IMR-90 (cell line): ENCODE measurements around the gene EMD. TPM values are rescaled to one million over a fixed set of nuclear protein-coding genes. Genes with fewer than 3 reads are reported as not detected.

ENCODE experiments used
- ATAC-seq: fragments of 200-7000 bp; cut with Tn5 transposase; 2 replicates; pipeline ENCODE4 v1.9.1; 2020; ENCODE audit warnings: low read depth, mild to moderate bottlenecking, moderate library complexity
- BruUV-seq: library from RNA; stranded (reverse); fragments of 400-500 nt; replicated peaks from 2 replicates; lab custom pipeline; 2021; lab: Mats Ljungman, UMichigan
- CTCF ChIA-PET: fragments of 300-600 bp; formaldehyde crosslinking; extraction: SDS; loops from one replicate; lab custom pipeline; 2021; ENCODE audit warnings: antibody characterized with exemption; lab: Yijun Ruan, JAX
- POLR2A ChIA-PET: fragments of 300-600 bp; sonication (Branson Sonifier 250); formaldehyde crosslinking; loops from one replicate; lab custom pipeline; 2022; ENCODE audit warnings: antibody characterized with exemption; ENCODE audit not compliant: unreplicated experiment; lab: Charles Lee
- DNase-seq: peaks from one replicate; pipeline ENCODE4 v3.0.0; 2013
- H2AFZ ChIP-seq: replicated peaks from 2 replicates; pipeline ENCODE3; 2013; ENCODE audit warnings: low read length, mild to moderate bottlenecking; ENCODE audit not compliant: poor library complexity
- H2AK5ac ChIP-seq: 2 replicates; pipeline ENCODE4 v1.6.1; 2013; ENCODE audit warnings: low read depth, low read length, inconsistent platforms
- H2AK9ac ChIP-seq: replicated peaks from 2 replicates; pipeline ENCODE3; 2013; ENCODE audit warnings: mild to moderate bottlenecking, low read depth, low read length, moderate library complexity; ENCODE audit not compliant: poor library complexity
- H2BK120ac ChIP-seq: 2 replicates; pipeline ENCODE4 v1.6.1; 2013; ENCODE audit warnings: low read depth, low read length, inconsistent platforms
- H2BK15ac ChIP-seq: 3 replicates; pipeline ENCODE4 v1.6.1; 2013; ENCODE audit warnings: low read depth, low read length, inconsistent platforms
- H2BK20ac ChIP-seq: 2 replicates; pipeline ENCODE4 v1.6.1; 2013; ENCODE audit warnings: low read depth, mild to moderate bottlenecking, inconsistent platforms, low read length, moderate library complexity
- H2BK5ac ChIP-seq: 2 replicates; pipeline ENCODE4 v1.6.1; 2013; ENCODE audit warnings: mild to moderate bottlenecking, low read depth, low read length, inconsistent platforms; ENCODE audit not compliant: poor library complexity, severe bottlenecking
- H3K14ac ChIP-seq: replicated peaks from 2 replicates; pipeline ENCODE4 v1.6.1; 2013; ENCODE audit warnings: low read depth, low read length, inconsistent platforms
- H3K18ac ChIP-seq: 2 replicates; pipeline ENCODE4 v1.6.1; 2013; ENCODE audit warnings: low read depth, low read length, control low read depth
- H3K23ac ChIP-seq: 2 replicates; pipeline ENCODE4 v1.6.1; 2013; ENCODE audit warnings: low read depth, low read length, inconsistent platforms
- H3K27ac ChIP-seq: 2 replicates; pipeline ENCODE4 v1.5.1; 2013; ENCODE audit warnings: mild to moderate bottlenecking, control low read depth, low read length; ENCODE audit not compliant: insufficient read depth
- H3K27me3 ChIP-seq: 2 replicates; pipeline ENCODE4 v1.6.1; 2013; ENCODE audit warnings: low read length; ENCODE audit not compliant: control insufficient read depth, insufficient read depth
- H3K36me3 ChIP-seq: 2 replicates; pipeline ENCODE4 v1.6.1; 2013; ENCODE audit warnings: low read length, mixed read lengths; ENCODE audit not compliant: control insufficient read depth, insufficient read depth
- H3K4ac ChIP-seq: 2 replicates; pipeline ENCODE4 v1.6.1; 2013; ENCODE audit warnings: low read depth, low read length, inconsistent platforms
- H3K4me1 ChIP-seq: 2 replicates; pipeline ENCODE4 v1.6.1; 2013; ENCODE audit warnings: low read length, mixed read lengths; ENCODE audit not compliant: control insufficient read depth, insufficient read depth
- H3K4me2 ChIP-seq: 2 replicates; pipeline ENCODE4 v1.6.1; 2013; ENCODE audit warnings: low read depth, mild to moderate bottlenecking, control low read depth, low read length, moderate library complexity
- H3K4me3 ChIP-seq: 2 replicates; pipeline ENCODE4 v1.5.1; 2013; ENCODE audit warnings: low read depth, mild to moderate bottlenecking, control low read depth, low read length, moderate library complexity; ENCODE audit not compliant: insufficient read depth
- H3K56ac ChIP-seq: 2 replicates; pipeline ENCODE4 v1.6.1; 2013; ENCODE audit warnings: low read length, inconsistent platforms; ENCODE audit not compliant: insufficient read depth; ENCODE audit errors: extremely low read depth
- H3K79me1 ChIP-seq, 2 experiments: 2 replicates each; pipeline ENCODE4 v1.6.1; 2013; ENCODE audit warnings: low read length in 2 of 2, inconsistent platforms in 1 of 2, low read depth in 1 of 2
- H3K9ac ChIP-seq: 2 replicates; pipeline ENCODE4 v1.6.1; 2013; ENCODE audit warnings: low read depth, low read length, control low read depth
- H3K9me1 ChIP-seq: 2 replicates; pipeline ENCODE4 v1.6.1; 2013; ENCODE audit warnings: low read length, inconsistent platforms; ENCODE audit not compliant: insufficient read depth
- H3K9me3 ChIP-seq: 2 replicates; pipeline ENCODE4 v1.6.1; 2013; ENCODE audit warnings: low read length; ENCODE audit not compliant: control insufficient read depth, insufficient read depth
- H4K20me1 ChIP-seq: 2 replicates; pipeline ENCODE4 v1.6.1; 2013; ENCODE audit warnings: low read length, inconsistent platforms; ENCODE audit not compliant: insufficient read depth
- H4K5ac ChIP-seq: 2 replicates; pipeline ENCODE4 v1.6.1; 2013; ENCODE audit warnings: mild to moderate bottlenecking, low read depth, low read length, control low read depth
- H4K8ac ChIP-seq, 2 experiments: 2 replicates each; pipeline ENCODE4 v1.6.1; 2013; ENCODE audit warnings: low read depth in 2 of 2, low read length in 2 of 2, control low read depth in 1 of 2, inconsistent platforms in 1 of 2
- H4K91ac ChIP-seq: 2 replicates; pipeline ENCODE4 v1.6.1; 2013; ENCODE audit warnings: low read depth, low read length, inconsistent platforms; ENCODE audit not compliant: insufficient read depth
- BHLHE40 ChIP-seq: fragments of 150-350 bp; IDR thresholded peaks from 2 replicates; pipeline ENCODE4 v1.6.1; 2016; ENCODE audit warnings: mild to moderate bottlenecking, low read depth, low read length
- CEBPB ChIP-seq: IDR thresholded peaks from 2 replicates; pipeline ENCODE4 v1.6.1; 2012; ENCODE audit warnings: low read depth, low read length, improper control_type of control experiment
- CHD1 ChIP-seq: IDR thresholded peaks from 2 replicates; pipeline ENCODE4 v1.6.1; 2012; ENCODE audit warnings: low read depth, low read length, improper control_type of control experiment
- CTCF ChIP-seq: conservative IDR thresholded peaks from 2 replicates; pipeline ENCODE4 v1.5.1; 2012; ENCODE audit warnings: mild to moderate bottlenecking, low read depth, low read length, improper control_type of control experiment
- ELK1 ChIP-seq: fragments of 150-350 bp; IDR thresholded peaks from 2 replicates; pipeline ENCODE4 v1.6.1; 2016; ENCODE audit warnings: low read depth, mild to moderate bottlenecking, low read length, moderate library complexity, borderline replicate concordance
- FOS ChIP-seq: fragments of 150-350 bp; IDR thresholded peaks from 2 replicates; pipeline ENCODE4 v1.6.1; 2016; ENCODE audit warnings: low read depth, low read length
- MAFK ChIP-seq: IDR thresholded peaks from 2 replicates; pipeline ENCODE4 v1.6.1; 2012; ENCODE audit warnings: low read depth, low read length, improper control_type of control experiment
- MAZ ChIP-seq: IDR thresholded peaks from 2 replicates; pipeline ENCODE4 v1.6.1; 2012; ENCODE audit warnings: low read depth, mild to moderate bottlenecking, low read length, improper control_type of control experiment, moderate library complexity, borderline replicate concordance
- MXI1 ChIP-seq: IDR thresholded peaks from 2 replicates; pipeline ENCODE4 v1.6.1; 2012; ENCODE audit warnings: low read depth, mild to moderate bottlenecking, low read length, moderate library complexity, borderline replicate concordance
- NFE2L2 ChIP-seq: fragments of 150-350 bp; IDR thresholded peaks from 2 replicates; pipeline ENCODE4 v1.6.1; 2016; ENCODE audit warnings: low read depth, mild to moderate bottlenecking, low read length
- POLR2A ChIP-seq: IDR thresholded peaks from 2 replicates; pipeline ENCODE4 v1.6.1; 2012; ENCODE audit warnings: mild to moderate bottlenecking, low read depth, low read length
- RAD21 ChIP-seq: IDR thresholded peaks from 2 replicates; pipeline ENCODE4 v1.6.1; 2012; ENCODE audit warnings: low read length, improper control_type of control experiment
- RCOR1 ChIP-seq: IDR thresholded peaks from 2 replicates; pipeline ENCODE4 v1.6.1; 2012; ENCODE audit warnings: mild to moderate bottlenecking, low read length, improper control_type of control experiment; ENCODE audit not compliant: insufficient replicate concordance
- RFX5 ChIP-seq: IDR thresholded peaks from 2 replicates; pipeline ENCODE4 v1.8.0; 2012; ENCODE audit warnings: low read depth, mild to moderate bottlenecking, low read length, moderate library complexity
- SMC3 ChIP-seq: fragments of 150-350 bp; IDR thresholded peaks from 2 replicates; pipeline ENCODE4 v1.6.1; 2016; ENCODE audit warnings: low read depth, mild to moderate bottlenecking, antibody characterized with exemption, low read length, moderate library complexity
- USF2 ChIP-seq: fragments of 150-350 bp; IDR thresholded peaks from 2 replicates; pipeline ENCODE4 v1.6.1; 2017; ENCODE audit warnings: mild to moderate bottlenecking, antibody characterized with exemption, low read length, low read depth
- WGBS, 2 experiments: methylation state at CpG; one replicate each; pipeline versions ENCODE4 v1.1.5 to v1.1.7; 2013; ENCODE audit warnings: missing lambda C conversion rate in 2 of 2; ENCODE audit not compliant: insufficient read length in 1 of 2; ENCODE audit errors: extremely low coverage in 2 of 2; 5-methylcytosine and 5-hydroxymethylcytosine counted together
- dilution Hi-C: fragments of 300-500 bp; cut with HindIII; formaldehyde crosslinking; loops from one replicate; pipeline ENCODE4 v1.14.3; 2018; ENCODE audit warnings: low sequenced_read_pairs; ENCODE audit not compliant: unreplicated experiment
- in situ Hi-C: fragments of 300-500 bp; cut with MboI; formaldehyde crosslinking; loops from 3 replicates; pipeline ENCODE4 v1.14.3; 2019; ENCODE audit warnings: low sequenced_read_pairs, inconsistent platforms, mixed read lengths
- intact Hi-C: fragments of 100-400 bp; cut with micrococcal nuclease; formaldehyde crosslinking; loops from 2 replicates; pipeline ENCODE4 v1.10.0; 2022
- polyA plus RNA-seq, 3 experiments: library from polyadenylated mRNA; depleted of rRNA; stranded (reverse); fragments of >200 nt; gene quantifications; 2 replicates each; pipeline ENCODE4 v1.2.3, GENCODE V29; 2012; ENCODE audit warnings: low replicate concordance in 1 of 3
- total RNA-seq: library from RNA; depleted of rRNA; stranded (reverse); fragments of >200 nt; gene quantifications from 2 replicates; pipeline ENCODE4 v1.2.3, GENCODE V29; 2012

Gene EMD
- total and polyA plus RNA-seq, 2 of the 4 experiments (the other 2 are of a cell fraction): 9.9 to 80.6 TPM

GRCh38 chrX:154417157-154417556, 38.1 kb downstream of the EMD start:
- H4K91ac ChIP-seq: no peak overlapping the region

More at GRCh38 chrX:154417157-154417556, 38.1 kb downstream of the EMD start:
- H2BK5ac ChIP-seq: no peak overlapping the region
- no peak overlapping the region for H3K4ac ChIP-seq
- peaks cover 3% of the 10 kb centered on the region; the same call in 1 of the 2 replicates for H3K9me1 ChIP-seq
- no peak overlapping the region for H2BK15ac ChIP-seq
- H3K79me1 ChIP-seq: peaks cover 0 to 9% of the 10 kb centered on the region in 2 experiments; a peak in 2 of 4 replicates
- H3K18ac ChIP-seq: no peak overlapping the region
- dilution Hi-C loops (no loop called here), intact Hi-C loops (no loop called here), in situ Hi-C loops (no loop called here)
- TF ChIP-seq POLR2A: no peak
- no peak for TF ChIP-seq ELK1
- no peak for TF ChIP-seq MAFK
- TF ChIP-seq RFX5: no peak
- TF ChIP-seq CTCF: no peak
- TF ChIP-seq MAZ: no peak
- no peak for TF ChIP-seq SMC3
- no peak for TF ChIP-seq FOS
- TF ChIP-seq BHLHE40: no peak
- TF ChIP-seq RCOR1: no peak
- no peak for TF ChIP-seq RAD21
- TF ChIP-seq CHD1: no peak
- no peak for TF ChIP-seq CEBPB
- TF ChIP-seq NFE2L2: no peak
- TF ChIP-seq MXI1: no peak
- no peak for TF ChIP-seq USF2
- no peaks in the 10 kb centered on the region for H3K4me1 ChIP-seq
- no peak overlapping the region for H4K5ac ChIP-seq
- ATAC-seq: no peak
- no peak overlapping the region for H3K23ac ChIP-seq
- H3K4me3 ChIP-seq: no peak overlapping the region
- H3K14ac ChIP-seq: no peak overlapping the region
- no peaks in the 10 kb centered on the region for H3K9me3 ChIP-seq
- POLR2A ChIA-PET: no interaction called here
- no peak overlapping the region for H2BK120ac ChIP-seq
- H3K36me3 ChIP-seq: peaks cover 13% of the 10 kb centered on the region
- H4K8ac ChIP-seq: no peak overlapping the region
- H3K4me2 ChIP-seq: no peak overlapping the region
- no peak for DNase-seq
- no peaks in the 10 kb centered on the region for H4K20me1 ChIP-seq
- no peak overlapping the region for H3K27ac ChIP-seq
- no peak overlapping the region for H2AK5ac ChIP-seq
- CTCF ChIA-PET: no interaction called here
- H3K27me3 ChIP-seq: no peaks in the 10 kb centered on the region
- H2AFZ ChIP-seq: no peak overlapping the region
- H3K56ac ChIP-seq: no peak overlapping the region
- 66% methylated on average over 4 of the region's 7 CpGs; no CpG with 5 or more reads in 1 of the 2 experiments for WGBS, 2 experiments
- H3K9ac ChIP-seq: no peak overlapping the region
- BruUV-seq: no TSS peak
- H2AK9ac ChIP-seq: no peak overlapping the region
- H2BK20ac ChIP-seq: no peak overlapping the region
